Kidney epithelial cell (primary cell): ENCODE measurements around the gene CEBPE. TPM values are rescaled to one million over a fixed set of nuclear protein-coding genes. Genes with fewer than 3 reads are reported as not detected.

Experiments
- DNase-seq: peaks from one replicate; pipeline ENCODE4 v3.0.0-alpha.2; 2010; ENCODE audit warnings: low read depth
- H3K27me3 ChIP-seq: 2 replicates; pipeline ENCODE4 v1.6.0; 2011; ENCODE audit warnings: low read length; ENCODE audit not compliant: control insufficient read depth, insufficient read depth
- H3K36me3 ChIP-seq: 2 replicates; pipeline ENCODE4 v1.5.1; 2011; ENCODE audit warnings: low read length; ENCODE audit not compliant: control insufficient read depth, insufficient read depth
- H3K4me3 ChIP-seq: 2 replicates; pipeline ENCODE4 v1.5.1; 2011; ENCODE audit warnings: low read depth, mild to moderate bottlenecking, control low read depth, low read length
- total RNA-seq: library from RNA; depleted of rRNA; stranded (reverse); fragments of >200 nt; gene quantifications from 2 replicates; pipeline ENCODE4 v1.2.3, GENCODE V29; 2015
- TF ChIP-seq, protein P1 (sequence below): IDR thresholded peaks from 2 replicates; pipeline ENCODE4 v1.5.1; 2011; ENCODE audit warnings: mild to moderate bottlenecking, moderate library complexity, low read length, control low read depth, inconsistent platforms; ENCODE audit not compliant: insufficient read depth, poor library complexity, severe bottlenecking

CEBPE gene
- total RNA-seq, 1 donor from 2014 or later: not detected

- no peak for DNase-seq
- H3K36me3 ChIP-seq: no peaks in the 10 kb centered on the region
- H3K4me3 ChIP-seq: no peak overlapping the region
- TF ChIP-seq, protein P1, sequence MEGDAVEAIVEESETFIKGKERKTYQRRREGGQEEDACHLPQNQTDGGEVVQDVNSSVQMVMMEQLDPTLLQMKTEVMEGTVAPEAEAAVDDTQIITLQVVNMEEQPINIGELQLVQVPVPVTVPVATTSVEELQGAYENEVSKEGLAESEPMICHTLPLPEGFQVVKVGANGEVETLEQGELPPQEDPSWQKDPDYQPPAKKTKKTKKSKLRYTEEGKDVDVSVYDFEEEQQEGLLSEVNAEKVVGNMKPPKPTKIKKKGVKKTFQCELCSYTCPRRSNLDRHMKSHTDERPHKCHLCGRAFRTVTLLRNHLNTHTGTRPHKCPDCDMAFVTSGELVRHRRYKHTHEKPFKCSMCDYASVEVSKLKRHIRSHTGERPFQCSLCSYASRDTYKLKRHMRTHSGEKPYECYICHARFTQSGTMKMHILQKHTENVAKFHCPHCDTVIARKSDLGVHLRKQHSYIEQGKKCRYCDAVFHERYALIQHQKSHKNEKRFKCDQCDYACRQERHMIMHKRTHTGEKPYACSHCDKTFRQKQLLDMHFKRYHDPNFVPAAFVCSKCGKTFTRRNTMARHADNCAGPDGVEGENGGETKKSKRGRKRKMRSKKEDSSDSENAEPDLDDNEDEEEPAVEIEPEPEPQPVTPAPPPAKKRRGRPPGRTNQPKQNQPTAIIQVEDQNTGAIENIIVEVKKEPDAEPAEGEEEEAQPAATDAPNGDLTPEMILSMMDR: no peak
- H3K27me3 ChIP-seq: no peaks in the 10 kb centered on the region
Observed at GRCh38 chr14:23124337-23124954, 5.4 kb upstream of the CEBPE start.

DNA sequence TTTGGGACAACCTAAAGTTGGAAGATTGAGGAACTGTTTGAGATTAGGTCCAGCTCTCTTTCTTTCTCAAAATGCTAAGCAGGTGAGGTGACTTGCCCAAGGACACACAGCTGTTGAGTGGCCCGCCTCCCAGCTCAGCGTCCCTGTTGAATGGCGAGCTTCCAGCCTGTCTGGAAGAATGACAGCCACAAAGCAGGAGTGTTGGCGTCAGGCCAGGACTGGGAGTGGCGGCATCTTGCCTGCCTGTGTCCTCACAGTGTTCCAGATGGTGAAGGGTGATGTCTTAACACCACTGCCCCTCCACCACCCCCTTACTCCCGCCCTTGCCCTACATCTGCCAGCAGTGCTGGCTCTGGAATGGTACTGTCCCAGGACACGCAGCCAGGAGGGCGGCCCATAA lies 4.4 kb upstream of the CEBPE start:
- no peaks in the 10 kb centered on the region for H3K27me3 ChIP-seq
- TF ChIP-seq, protein P1: no peak
- H3K4me3 ChIP-seq: no peak overlapping the region
- H3K36me3 ChIP-seq: no peaks in the 10 kb centered on the region
- no peak for DNase-seq

DNA sequence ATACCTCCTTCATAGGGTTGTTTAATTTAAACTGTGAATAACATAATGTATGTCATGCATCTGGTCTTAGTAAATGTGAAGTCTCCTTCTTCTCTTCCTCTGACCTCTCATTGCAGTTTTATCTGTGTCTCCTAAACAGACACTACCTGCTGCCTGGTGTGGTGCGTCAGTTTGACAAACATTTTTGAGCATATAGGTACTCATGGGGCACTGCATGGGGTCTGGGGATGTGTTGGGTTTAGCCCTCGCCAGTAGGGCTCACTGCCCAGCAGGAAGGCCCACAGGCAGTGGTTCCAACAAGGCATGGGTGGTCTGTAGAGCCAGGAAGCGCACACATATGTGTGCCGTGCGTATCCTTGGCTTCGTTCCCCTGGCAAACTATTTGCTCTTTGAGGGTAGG lies 3.0 kb upstream of the CEBPE start:
- H3K36me3 ChIP-seq: no peaks in the 10 kb centered on the region
- H3K4me3 ChIP-seq: no peak overlapping the region
- no peak for DNase-seq
- TF ChIP-seq, protein P1: no peak
- no peaks in the 10 kb centered on the region for H3K27me3 ChIP-seq

GRCh38 chr14:23121361-23121771 lies 2.3 kb upstream of the CEBPE start:
- Histone ChIP-seq H3K27me3 (no peaks in the 10 kb centered on the region), H3K36me3 (no peaks in the 10 kb centered on the region), H3K4me3 (no peak overlapping the region)
- peak; percentile 55 for DNase-seq
- TF ChIP-seq, protein P1: no peak

- DNase-seq: peak; percentile 32
- TF ChIP-seq, protein P1: peak; percentile 100
Observed at GRCh38 chr14:23120541-23121251, 1.6 kb upstream of the CEBPE start.

More at GRCh38 chr14:23120541-23121251, 1.6 kb upstream of the CEBPE start:
- H3K4me3 ChIP-seq: no peak overlapping the region
- H3K36me3 ChIP-seq: no peaks in the 10 kb centered on the region
- H3K27me3 ChIP-seq: no peaks in the 10 kb centered on the region
